Right cardiac atrium (tissue), 5 donors: ENCODE results near the gene NPR2. TPM values are rescaled to one million over a fixed set of nuclear protein-coding genes. Genes with fewer than 3 reads are reported as not detected.

Experiments used
- ATAC-seq, 2 donors: fragments of 200-7000 bp; cut with Tn5 transposase; one replicate each; pipeline versions ENCODE4 v1.8.0 to v1.9.1; 2020; ENCODE audit warnings: moderate library complexity in 2 of 2, mild to moderate bottlenecking in 1 of 2
- DNase-seq, 3 donors: peaks; one replicate each; pipeline ENCODE4 v3.0.0-alpha.2; 2020
- H3K27ac ChIP-seq: one replicate; pipeline ENCODE4 v1.5.1; 2013; ENCODE audit warnings: mild to moderate bottlenecking, low read length, control low read depth, moderate library complexity
- H3K27me3 ChIP-seq: one replicate; pipeline ENCODE4 v1.6.1; 2013; ENCODE audit not compliant: control insufficient read depth, insufficient read depth
- H3K4me1 ChIP-seq: one replicate; pipeline ENCODE4 v1.6.1; 2013; ENCODE audit warnings: low read length; ENCODE audit not compliant: control insufficient read depth, insufficient read depth
- H3K4me3 ChIP-seq: one replicate; pipeline ENCODE4 v1.5.1; 2013; ENCODE audit warnings: low read length, control low read depth
- H3K9me3 ChIP-seq: one replicate; pipeline ENCODE4 v1.6.1; 2013; ENCODE audit warnings: low read length; ENCODE audit not compliant: control insufficient read depth
- WGBS: extraction: QIAGEN DNeasy Blood & Tissue Kit; methylation state at CpG from one replicate; pipeline ENCODE4 v1.1.7; 2013; 5-methylcytosine and 5-hydroxymethylcytosine counted together
- intact Hi-C, 4 donors: fragments of 100-400 bp; cut with DNase I; formaldehyde crosslinking; loops; one replicate each; pipeline versions ENCODE4 v1.11.0 to v1.14.0; 2022 to 2023
- long read RNA-seq, 4 donors: library from polyadenylated mRNA; unstranded; transcript quantifications; one replicate each; pipeline ENCODE4 v2.0.0, GENCODE V29; 2020 to 2021
- polyA plus RNA-seq: library from polyadenylated mRNA; stranded (reverse); fragments of 200-250 nt; gene quantifications from one replicate; pipeline ENCODE4 v1.2.3, GENCODE V29; 2013
- total RNA-seq, 4 donors: library from RNA; stranded (reverse); fragmentation: NEBNext Ultra II Directional; extraction: Animal tissue kit (Norgen Biotek cat#: 25700); gene quantifications; one replicate each; pipeline ENCODE4 v1.2.1, GENCODE V29; 2021
- donor health status: healthy with polysubstance abuse.
- donor health status: DM: no; HTN: yes; CAD: no.
- donor health status: DM: no; HTN: no; CAD: no.
- donor health status: DM: no; HTN: yes; CAD: no; lungs with severe emphysema.
- donor health status: DM: yes; HTN: yes; CAD: no.

Gene NPR2
- 10 to 100 TPM; 21.3 to 29.9 (median 26.3) TPM for total RNA-seq
- 24.7 TPM for polyA plus RNA-seq
- long read RNA-seq, donor 1, transcript NPR2-201 (22 exons, 3,686 nt), result major isoform, 10 of 17 reads
- long read RNA-seq, donor 1, partial matches to known transcripts, result 5 of 17 reads
- long read RNA-seq, donor 1, other reads (novel, unspliced or antisense), result 2 of 17 reads
- long read RNA-seq, donor 2, partial matches to known transcripts, result 1 of 5 reads
- long read RNA-seq, donor 2, other reads (novel, unspliced or antisense), result 1 of 5 reads
- long read RNA-seq, donor 3, partial matches to known transcripts, result 1 of 6 reads
- long read RNA-seq, donor 3, other reads (novel, unspliced or antisense), result 3 of 6 reads
- long read RNA-seq, donor 4, transcript NPR2-201 (22 exons, 3,686 nt), result major isoform, 6 of 12 reads
- long read RNA-seq, donor 4, partial matches to known transcripts, result 3 of 12 reads
- long read RNA-seq, donor 4, other reads (novel, unspliced or antisense), result 3 of 12 reads

DNA sequence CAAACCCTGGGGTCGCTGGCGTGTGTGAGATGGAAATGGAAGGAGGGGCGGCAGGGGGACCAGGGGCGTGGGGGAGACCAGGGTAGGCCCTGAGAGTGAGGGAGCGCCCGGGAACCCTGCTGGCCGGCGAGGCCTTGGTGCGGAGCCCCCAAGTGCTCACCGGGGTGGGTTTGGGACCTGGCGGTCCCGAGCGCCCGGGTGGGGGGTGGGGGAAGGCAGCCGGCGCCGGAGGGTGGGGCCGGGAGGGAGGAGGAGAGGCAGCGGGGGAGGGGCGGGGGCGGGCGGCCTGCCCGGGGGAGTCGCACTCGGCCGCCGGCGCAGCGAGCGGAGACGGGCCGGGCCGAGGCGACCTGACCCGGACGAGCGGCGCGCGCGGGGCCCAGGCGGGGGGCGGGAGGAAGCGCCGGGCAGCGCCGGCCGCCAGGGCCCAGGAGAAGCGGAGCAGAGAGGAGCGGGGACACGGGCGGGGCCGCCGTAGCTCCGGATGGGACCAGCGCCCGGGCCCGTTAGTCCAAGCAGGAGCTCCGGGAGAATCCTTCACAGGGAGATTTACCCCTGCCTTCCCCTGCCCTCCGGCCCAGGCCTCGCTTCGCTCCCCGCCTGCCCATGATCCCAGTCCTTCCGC lies at the start of gene NPR2:
Gene NPR2 (plus strand): TSS at position 295 of the 625 bp plus-strand sequence. CDS start 818 bp downstream, outside the sequence.
- Histone ChIP-seq H3K4me3 (peak within 1 kb of the TSS; percentile 58), H3K27ac (peak within 1 kb of the TSS; percentile 81), H3K27me3 (no peaks in the 10 kb centered on the region), H3K4me1 (no peaks in the 10 kb centered on the region), H3K9me3 (no peaks in the 10 kb centered on the region)
- intact Hi-C loops, result loop anchor here (2.0 to 5.0 kb wide), 3 partner anchors 36 to 91 kb away; partner anchors contain the start of genes FAM221B (in 1 of the 4) and TMEM8B (in 1 of the 4)
- 5% methylated on average over 57 of the region's 64 CpGs for WGBS
- DNase-seq, result peak; percentile 59 to 84 (median 84)
- peak; percentile 73 to 79 for ATAC-seq

DNA sequence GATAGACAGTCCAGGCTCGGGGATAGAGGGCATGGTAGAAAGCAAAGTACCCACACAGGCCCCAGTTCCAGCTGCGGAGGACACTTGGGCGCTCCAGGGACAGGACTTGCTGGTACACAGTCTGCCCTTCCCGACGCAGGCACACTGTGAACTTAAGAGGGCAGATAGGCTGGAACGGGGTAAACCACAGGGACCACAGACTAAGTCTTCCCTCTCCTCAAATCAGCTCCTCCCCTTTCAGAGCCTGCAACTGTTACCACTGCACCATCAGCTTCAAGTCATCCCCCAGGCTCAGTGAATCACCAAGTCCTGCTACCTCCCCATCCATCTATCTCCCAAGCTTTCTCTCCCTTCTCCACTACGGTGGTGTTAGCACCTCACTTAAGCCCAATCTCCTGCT lies 49.7 kb upstream of the NPR2 start:
- no peaks in the 10 kb centered on the region for H3K27me3 ChIP-seq
- ATAC-seq, result no peak
- H3K4me1 ChIP-seq, result peaks cover under 1% of the 10 kb centered on the region
- no peak overlapping the region for H3K4me3 ChIP-seq
- no peaks in the 10 kb centered on the region for H3K9me3 ChIP-seq
- no peak for DNase-seq
- no peak overlapping the region for H3K27ac ChIP-seq
- WGBS, result 82% methylated on average over 7 of the region's 7 CpGs
- intact Hi-C loops, result no loop called here

- Histone ChIP-seq H3K27me3 (no peaks in the 10 kb centered on the region), H3K27ac (no peak overlapping the region), H3K9me3 (no peaks in the 10 kb centered on the region), H3K4me1 (peaks cover 9% of the 10 kb centered on the region), H3K4me3 (no peak overlapping the region)
- ATAC-seq, result no peak
- 62% methylated on average over 2 of the region's 2 CpGs for WGBS
- DNase-seq, result no peak
- intact Hi-C loops, result no loop called here
Observed at GRCh38 chr9:35743452-35743851, 47.9 kb upstream of the NPR2 start.

DNA sequence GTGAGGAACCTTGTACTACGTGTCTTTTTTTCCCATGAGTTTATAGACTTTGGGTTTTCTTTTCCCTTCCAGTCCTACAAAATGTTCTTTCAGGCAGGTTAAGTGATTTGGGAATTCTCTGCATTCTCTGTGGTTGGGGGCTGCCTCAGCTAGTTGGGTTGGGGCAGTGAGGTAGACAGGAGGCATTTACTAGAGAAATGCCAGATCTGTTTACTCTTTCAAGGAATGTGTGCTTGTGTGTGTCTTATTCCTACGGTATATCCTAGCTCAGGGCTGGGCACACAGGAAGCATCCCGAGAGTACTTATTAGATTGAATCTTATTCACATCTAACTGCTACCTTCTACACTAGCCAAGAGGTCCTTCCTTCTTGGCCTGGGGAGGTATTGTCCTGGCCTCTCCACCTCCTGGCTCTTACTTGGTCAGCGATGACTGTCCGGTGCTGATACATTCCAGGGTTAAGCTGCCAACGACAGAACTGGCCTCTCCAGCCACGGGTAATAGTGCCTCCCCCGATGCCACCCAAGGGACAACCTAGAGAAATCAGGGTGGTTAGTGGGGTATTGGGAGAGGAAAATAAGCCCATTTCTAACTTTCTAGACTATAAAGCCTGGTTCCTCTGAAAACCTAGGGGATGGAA lies 47.4 kb upstream of the NPR2 start:
- Histone ChIP-seq H3K4me3 (no peak overlapping the region), H3K27ac (no peak overlapping the region), H3K27me3 (no peaks in the 10 kb centered on the region), H3K9me3 (no peaks in the 10 kb centered on the region), H3K4me1 (peaks cover 9% of the 10 kb centered on the region)
- intact Hi-C loops, result no loop called here
- WGBS, result 69% methylated on average over 8 of the region's 8 CpGs
- ATAC-seq (no peak), DNase-seq (no peak)

GRCh38 chr9:35745569-35745968 lies 45.8 kb upstream of the NPR2 start:
- intact Hi-C loops, result loop anchor here in 1 of 4 donors (5.0 kb wide), 1 partner anchor 88 kb away; the partner anchor contains the start of genes CCDC107 and RMRP
- no peak for DNase-seq
- no peaks in the 10 kb centered on the region for H3K9me3 ChIP-seq
- peak overlapping the region; percentile 98 for H3K4me3 ChIP-seq
- H3K27me3 ChIP-seq, result no peaks in the 10 kb centered on the region
- ATAC-seq, result no peak
- H3K4me1 ChIP-seq, result peaks cover 13% of the 10 kb centered on the region
- no peak overlapping the region for H3K27ac ChIP-seq
- 26% methylated on average over 1 of the region's 1 CpG for WGBS

DNA sequence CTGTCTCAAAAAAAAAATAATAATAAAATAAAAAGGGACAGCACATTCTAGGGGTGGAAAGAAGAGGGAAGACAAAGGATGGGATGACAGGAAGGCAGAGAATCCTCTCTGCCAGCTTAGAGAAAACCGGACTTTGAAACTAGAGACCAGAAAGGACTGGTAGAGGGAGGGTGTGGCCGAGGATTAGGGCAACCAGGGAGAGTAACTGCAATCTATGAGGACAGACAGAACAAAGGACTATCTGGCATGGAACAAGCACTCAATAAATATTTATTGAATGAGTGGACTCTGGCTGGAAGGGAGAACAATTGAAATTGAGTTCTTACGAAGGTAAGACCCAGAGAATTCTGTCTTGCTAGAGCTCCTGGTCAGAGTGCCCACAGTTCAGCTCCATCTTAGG lies 44.8 kb upstream of the NPR2 start:
- Histone ChIP-seq H3K27ac (no peak overlapping the region), H3K9me3 (no peaks in the 10 kb centered on the region), H3K27me3 (no peaks in the 10 kb centered on the region), H3K4me3 (peak overlapping the region; percentile 98), H3K4me1 (peaks cover 13% of the 10 kb centered on the region)
- DNase-seq (no peak), ATAC-seq (no peak)
- 31% methylated on average over 3 of the region's 3 CpGs for WGBS
- intact Hi-C loops, result loop anchor here in 1 of 4 donors (5.0 kb wide), 1 partner anchor 89 kb away; the partner anchor contains the start of genes CCDC107 and RMRP

- ATAC-seq (peak; percentile 0 to 1), DNase-seq (no peak)
- Histone ChIP-seq H3K9me3 (no peaks in the 10 kb centered on the region), H3K4me1 (peaks cover 13% of the 10 kb centered on the region), H3K4me3 (peak overlapping the region; percentile 98), H3K27ac (peak overlapping the region; percentile 98), H3K27me3 (no peaks in the 10 kb centered on the region)
- WGBS, result under 1% methylated on average over 24 of the region's 24 CpGs
- intact Hi-C loops, result loop anchor here in 1 of 4 donors (5.0 kb wide), 1 partner anchor 91 kb away; the partner anchor contains the start of genes CCDC107 and RMRP
Observed at GRCh38 chr9:35748242-35748857, 43.0 kb upstream of the NPR2 start.

GRCh38 chr9:35748858-35749514 lies 42.4 kb upstream of the NPR2 start, which contains the start of the genes GBA2 and RGP1:
TSS of gene GBA2 (minus strand) at chr9:35749228. CDS start at chr9:35748704, 524 bp downstream.
TSS of gene RGP1 (plus strand) at chr9:35749287. CDS start at chr9:35749756, 469 bp downstream.
- ATAC-seq, result peak; percentile 89 to 92
- DNase-seq, result peak; percentile 87 to 94 (median 93)
- Histone ChIP-seq H3K27me3 (no peaks in the 10 kb centered on the region), H3K27ac (peak within 1 kb of the TSS; percentile 98), H3K9me3 (no peaks in the 10 kb centered on the region), H3K4me1 (peaks cover 13% of the 10 kb centered on the region), H3K4me3 (peak within 1 kb of the TSS; percentile 98)
- under 1% methylated on average over 69 of the region's 69 CpGs for WGBS
- intact Hi-C loops, result loop anchor here in 1 of 4 donors (5.0 kb wide), 1 partner anchor 92 kb away; the partner anchor contains the start of genes CCDC107 and RMRP

DNA sequence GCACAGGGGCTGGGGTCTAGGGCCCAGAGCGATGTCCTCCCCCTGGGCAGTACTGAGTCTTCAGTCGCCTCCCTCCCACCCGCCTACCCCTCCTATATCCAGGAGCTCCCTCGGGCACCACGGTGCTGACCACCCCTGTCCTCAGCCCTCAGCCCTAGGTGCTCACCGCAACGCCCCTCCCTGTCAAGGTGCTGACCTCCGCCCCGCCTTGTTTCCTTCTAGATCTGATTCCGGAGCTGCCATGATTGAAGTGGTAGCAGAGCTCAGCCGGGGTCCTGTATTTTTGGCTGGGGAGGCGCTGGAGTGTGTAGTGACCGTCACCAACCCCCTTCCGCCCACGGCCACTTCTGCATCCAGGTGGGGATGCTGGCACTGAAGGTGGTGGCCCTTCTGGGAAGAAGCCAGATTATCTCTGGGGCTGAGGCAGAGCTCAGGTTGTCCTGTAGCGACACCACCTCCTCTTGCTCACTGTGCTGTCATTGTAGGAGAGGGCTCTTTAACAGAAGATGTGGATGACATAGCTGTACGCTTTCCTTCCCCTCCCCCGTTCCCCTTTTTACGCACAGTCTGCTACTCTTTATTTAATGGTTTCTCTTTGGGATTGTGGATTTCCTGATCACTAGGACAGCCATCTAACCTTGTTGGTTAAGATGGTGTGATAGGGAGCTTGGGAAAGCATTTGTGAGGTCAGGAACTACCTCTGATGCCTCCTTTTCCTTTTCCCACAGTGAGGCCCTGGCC lies 41.7 kb upstream of the NPR2 start:
- Histone ChIP-seq H3K27me3 (no peaks in the 10 kb centered on the region), H3K4me3 (peak overlapping the region; percentile 98), H3K9me3 (no peaks in the 10 kb centered on the region), H3K4me1 (peaks cover 13% of the 10 kb centered on the region), H3K27ac (peak overlapping the region; percentile 98)
- intact Hi-C loops, result loop anchor here in 1 of 4 donors (5.0 kb wide), 1 partner anchor 92 kb away; the partner anchor contains the start of genes CCDC107 and RMRP
- peak; percentile 29 to 52 for ATAC-seq
- DNase-seq, result peak in 1 of 3 donors; percentile 65
- 5% methylated on average over 19 of the region's 19 CpGs for WGBS
